22Rv1 (cell line): ENCODE measurements around the gene SEMA3E.

Experiments used
- CTCF ChIP-seq: fragments of 450-650 bp; IDR thresholded peaks from 2 replicates; pipeline ENCODE4 v1.5.1; 2017; ENCODE audit warnings: mild to moderate bottlenecking
- ZFX ChIP-seq: fragments of 450-650 bp; IDR thresholded peaks from 2 replicates; pipeline ENCODE4 v1.6.1; 2017; ENCODE audit warnings: antibody characterized with exemption, borderline replicate concordance

GRCh38 chr7:83550100-83550499 is 98.8 kb downstream of the SEMA3E start:
- TF ChIP-seq CTCF (no peak), ZFX (no peak)
